GM23338 (cell line): ENCODE results near the gene PRRT1. TPM values are rescaled to one million over a fixed set of nuclear protein-coding genes. Genes with fewer than 3 reads are reported as not detected.

Experiments used
- ATAC-seq: fragments of 200-7000 bp; cut with Tn5 transposase; 3 replicates; pipeline ENCODE4 v1.9.1; 2020
- DNase-seq: peaks from one replicate; pipeline ENCODE4 v3.0.0-alpha.2; 2015; ENCODE audit warnings: low spot score
- H2AFZ ChIP-seq: fragments of 200-600 bp; sonication (generic); 2 replicates; pipeline ENCODE4 v1.8.0; 2016; ENCODE audit warnings: antibody characterized with exemption, mild to moderate bottlenecking, moderate library complexity
- H3F3A ChIP-seq: fragments of 200-600 bp; sonication (generic); replicated peaks from 2 replicates; pipeline ENCODE4 v1.8.0; 2017; ENCODE audit warnings: antibody characterized with exemption, mixed run types, low read depth
- H3K27ac ChIP-seq: fragments of 200-600 bp; sonication (generic); 2 replicates; pipeline ENCODE4 v1.6.1; 2016; ENCODE audit warnings: low read depth
- H3K27me3 ChIP-seq: fragments of 200-600 bp; sonication (generic); 2 replicates; pipeline ENCODE4 v1.8.0; 2016; ENCODE audit warnings: mild to moderate bottlenecking, mixed run types, moderate library complexity; ENCODE audit not compliant: insufficient read depth
- H3K36me3 ChIP-seq: fragments of 200-600 bp; sonication (generic); 2 replicates; pipeline ENCODE4 v1.8.0; 2016; ENCODE audit warnings: mild to moderate bottlenecking; ENCODE audit not compliant: insufficient read depth
- H3K4me1 ChIP-seq: fragments of 200-600 bp; sonication (generic); 2 replicates; pipeline ENCODE4 v1.8.0; 2016; ENCODE audit warnings: mild to moderate bottlenecking, moderate library complexity; ENCODE audit not compliant: insufficient read depth
- H3K4me2 ChIP-seq: fragments of 200-600 bp; sonication (generic); 2 replicates; pipeline ENCODE4 v1.7.1; 2017; ENCODE audit warnings: mixed run types
- H3K4me3 ChIP-seq: fragments of 200-600 bp; sonication (generic); 2 replicates; pipeline ENCODE4 v1.6.1; 2016; ENCODE audit warnings: mixed run types
- H3K79me2 ChIP-seq: fragments of 200-600 bp; sonication (generic); replicated peaks from 2 replicates; pipeline ENCODE4 v1.8.0; 2017; ENCODE audit warnings: mild to moderate bottlenecking; ENCODE audit not compliant: insufficient read depth
- H3K9me2 ChIP-seq: fragments of 200-600 bp; sonication (generic); 2 replicates; pipeline ENCODE4 v1.8.0; 2017; ENCODE audit not compliant: insufficient read depth
- H4K20me1 ChIP-seq: fragments of 200-600 bp; sonication (generic); replicated peaks from 2 replicates; pipeline ENCODE4 v1.8.0; 2017; ENCODE audit warnings: mild to moderate bottlenecking; ENCODE audit not compliant: insufficient read depth
- H3K27ac Mint-ChIP-seq: 2 replicates; pipeline ENCODE4 v1.8.0; 2020; ENCODE audit warnings: inconsistent platforms, mild to moderate bottlenecking, moderate library complexity, mixed read lengths
- H3K27me3 Mint-ChIP-seq: 3 replicates; pipeline ENCODE4 v1.8.0; 2022; ENCODE audit warnings: low read depth, mild to moderate bottlenecking, moderate library complexity, mixed read lengths, inconsistent platforms; ENCODE audit not compliant: insufficient read depth, poor library complexity
- H3K36me3 Mint-ChIP-seq: 3 replicates; pipeline ENCODE4 v1.8.0; 2021; ENCODE audit warnings: low read depth, mild to moderate bottlenecking, inconsistent platforms, moderate library complexity, mixed read lengths
- H3K4me1 Mint-ChIP-seq: 3 replicates; pipeline ENCODE4 v1.8.0; 2020; ENCODE audit warnings: mild to moderate bottlenecking, inconsistent platforms, mixed read lengths
- H3K4me3 Mint-ChIP-seq: 3 replicates; pipeline ENCODE4 v1.8.0; 2021; ENCODE audit warnings: moderate library complexity, mild to moderate bottlenecking, inconsistent platforms, mixed read lengths
- H3K9me3 Mint-ChIP-seq: 3 replicates; pipeline ENCODE4 v1.8.0; 2020; ENCODE audit warnings: moderate library complexity, mild to moderate bottlenecking, inconsistent platforms, mixed read lengths
- CREB1 ChIP-seq: fragments of 250-450 bp; sonication (Bioruptor Pico); IDR thresholded peaks from 2 replicates; pipeline ENCODE4 v1.5.0; 2020; ENCODE audit warnings: low read depth, mild to moderate bottlenecking, moderate library complexity
- EZH2 ChIP-seq: fragments of 200-600 bp; sonication (generic); IDR thresholded peaks from one replicate; pipeline ENCODE4 v1.8.0; 2017; ENCODE audit warnings: antibody characterized with exemption, mild to moderate bottlenecking, low read depth; ENCODE audit not compliant: unreplicated experiment
- EZH2phosphoT487 ChIP-seq: fragments of 200-600 bp; sonication (generic); IDR thresholded peaks from one replicate; pipeline ENCODE4 v1.8.1; 2018; ENCODE audit warnings: antibody characterized with exemption; ENCODE audit not compliant: unreplicated experiment
- JUNB ChIP-seq: IDR thresholded peaks from one replicate; pipeline ENCODE4 v1.6.1; 2016; ENCODE audit warnings: antibody characterized with exemption; ENCODE audit not compliant: unreplicated experiment
- NANOG ChIP-seq: IDR thresholded peaks from 2 replicates; pipeline ENCODE4 v1.6.1; 2016; ENCODE audit warnings: antibody characterized with exemption, borderline replicate concordance
- POLR2AphosphoS5 ChIP-seq: IDR thresholded peaks from 2 replicates; pipeline ENCODE4 v1.6.1; 2016; ENCODE audit warnings: antibody characterized with exemption, low read depth
- STAT1 ChIP-seq: IDR thresholded peaks from one replicate; pipeline ENCODE4 v1.6.1; 2016; ENCODE audit warnings: antibody characterized with exemption; ENCODE audit not compliant: unreplicated experiment
- ZNF114 ChIP-seq: fragments of 250-450 bp; sonication (Bioruptor Pico); IDR thresholded peaks from 2 replicates; pipeline ENCODE4 v1.5.0; 2020; ENCODE audit warnings: mild to moderate bottlenecking, moderate library complexity
- ZNF331 ChIP-seq: fragments of 250-450 bp; sonication (Bioruptor Pico); IDR thresholded peaks from 2 replicates; pipeline ENCODE4 v1.5.0; 2020; ENCODE audit warnings: low read depth, mild to moderate bottlenecking, moderate library complexity
- polyA plus RNA-seq: library from polyadenylated mRNA; unstranded; fragments of >200 nt; fragmentation: Nextera tagmentation; extraction: Ambion mirVana; gene quantifications from 2 replicates; pipeline ENCODE4 v1.2.1, GENCODE V29; 2016
- total RNA-seq: library from RNA; depleted of rRNA; stranded (reverse); fragments of >200 nt; shearing (Covaris generic); gene quantifications from 2 replicates; pipeline ENCODE4 v1.2.3, GENCODE V29; 2014
- TF ChIP-seq, protein P1 (sequence below), 2 experiments: fragments of 200-600 bp in 1 of 2; sonication (generic) in 1 of 2; conservative IDR thresholded peaks; 2 replicates each; pipeline versions ENCODE4 v1.5.1 to v1.6.1; 2016 to 2017; ENCODE audit warnings: antibody characterized with exemption in 2 of 2, low read depth in 2 of 2, mild to moderate bottlenecking in 2 of 2, moderate library complexity in 1 of 2
- TF ChIP-seq, protein P2 (sequence below): IDR thresholded peaks from 2 replicates; pipeline ENCODE4 v1.6.1; 2016; ENCODE audit warnings: antibody characterized with exemption
- TF ChIP-seq, protein P3 (sequence below): fragments of 250-450 bp; sonication (Bioruptor Pico); IDR thresholded peaks from 2 replicates; pipeline ENCODE4 v1.5.0; 2020; ENCODE audit warnings: mild to moderate bottlenecking, moderate library complexity
- TF ChIP-seq, protein P4 (sequence below): IDR thresholded peaks from one replicate; pipeline ENCODE4 v1.6.1; 2018; ENCODE audit warnings: antibody characterized with exemption; ENCODE audit not compliant: unreplicated experiment

Gene PRRT1
- total and polyA plus RNA-seq, 2 experiments from 2014 or later = 2.7 TPM; not detected in 1

DNA sequence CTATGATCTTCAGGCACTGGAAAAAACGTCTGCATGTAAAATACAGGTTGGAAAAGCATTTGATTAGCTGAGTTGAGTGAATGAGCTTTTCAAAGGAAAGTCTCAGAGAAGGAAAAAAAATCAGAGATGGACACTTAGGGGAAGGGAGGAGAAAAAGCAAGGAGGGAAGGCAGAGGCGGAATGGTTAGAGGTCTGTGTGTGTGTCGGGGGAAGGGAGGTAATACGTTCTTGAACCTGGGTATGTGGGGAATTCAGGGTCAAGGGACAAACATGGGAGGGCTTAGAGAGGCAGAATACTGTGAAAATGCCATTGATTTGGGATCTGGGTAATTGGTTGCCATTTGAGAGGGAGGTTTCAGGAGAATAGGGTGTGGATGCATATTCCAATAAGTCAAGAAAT lies 5.1 kb downstream of the PRRT1 start:
- Histone ChIP-seq H3K36me3 (no peaks in the 10 kb centered on the region), H4K20me1 (0 out of 2 replicates have a peak, but pooled peaks cover 5% of the 10 kb centered on the region), H3K27ac (no peak overlapping the region), H3K79me2 (no peaks in the 10 kb centered on the region), H3K4me3 (no peak overlapping the region), H3K4me2 (peak overlapping the region; percentile 45), H3K27me3 (peaks cover 29% of the 10 kb centered on the region), H2AFZ (no peak overlapping the region), H3F3A (peaks cover 9% of the 10 kb centered on the region), H3K9me2 (no peaks in the 10 kb centered on the region; the same call in 1 of the 2 replicates), H3K4me1 (peaks cover 28% of the 10 kb centered on the region)
- Mint-ChIP-seq H3K4me3 (peak overlapping the region; percentile 29), H3K36me3 (no peaks in the 10 kb centered on the region), H3K27me3 (peaks cover 25% of the 10 kb centered on the region), H3K4me1 (peaks cover 45% of the 10 kb centered on the region), H3K9me3 (no peaks in the 10 kb centered on the region; the same call in 2 of the 3 replicates), H3K27ac (peak overlapping the region; percentile 79)
- TF ChIP-seq POLR2AphosphoS5 (no peak), CREB1 (CRISPR knock-in tag) (no peak), EZH2 (no peak), EZH2phosphoT487 (no peak), NANOG (no peak), ZNF114 (CRISPR knock-in tag) (no peak), JUNB (no peak), ZNF331 (CRISPR knock-in tag) (no peak), STAT1 (no peak)
- TF ChIP-seq, protein P1, sequence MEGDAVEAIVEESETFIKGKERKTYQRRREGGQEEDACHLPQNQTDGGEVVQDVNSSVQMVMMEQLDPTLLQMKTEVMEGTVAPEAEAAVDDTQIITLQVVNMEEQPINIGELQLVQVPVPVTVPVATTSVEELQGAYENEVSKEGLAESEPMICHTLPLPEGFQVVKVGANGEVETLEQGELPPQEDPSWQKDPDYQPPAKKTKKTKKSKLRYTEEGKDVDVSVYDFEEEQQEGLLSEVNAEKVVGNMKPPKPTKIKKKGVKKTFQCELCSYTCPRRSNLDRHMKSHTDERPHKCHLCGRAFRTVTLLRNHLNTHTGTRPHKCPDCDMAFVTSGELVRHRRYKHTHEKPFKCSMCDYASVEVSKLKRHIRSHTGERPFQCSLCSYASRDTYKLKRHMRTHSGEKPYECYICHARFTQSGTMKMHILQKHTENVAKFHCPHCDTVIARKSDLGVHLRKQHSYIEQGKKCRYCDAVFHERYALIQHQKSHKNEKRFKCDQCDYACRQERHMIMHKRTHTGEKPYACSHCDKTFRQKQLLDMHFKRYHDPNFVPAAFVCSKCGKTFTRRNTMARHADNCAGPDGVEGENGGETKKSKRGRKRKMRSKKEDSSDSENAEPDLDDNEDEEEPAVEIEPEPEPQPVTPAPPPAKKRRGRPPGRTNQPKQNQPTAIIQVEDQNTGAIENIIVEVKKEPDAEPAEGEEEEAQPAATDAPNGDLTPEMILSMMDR (conservative IDR thresholded peaks at IDR 0.05; ENCODE audit: low read depth in 2 of 2) = no peak
- TF ChIP-seq, protein P2, sequence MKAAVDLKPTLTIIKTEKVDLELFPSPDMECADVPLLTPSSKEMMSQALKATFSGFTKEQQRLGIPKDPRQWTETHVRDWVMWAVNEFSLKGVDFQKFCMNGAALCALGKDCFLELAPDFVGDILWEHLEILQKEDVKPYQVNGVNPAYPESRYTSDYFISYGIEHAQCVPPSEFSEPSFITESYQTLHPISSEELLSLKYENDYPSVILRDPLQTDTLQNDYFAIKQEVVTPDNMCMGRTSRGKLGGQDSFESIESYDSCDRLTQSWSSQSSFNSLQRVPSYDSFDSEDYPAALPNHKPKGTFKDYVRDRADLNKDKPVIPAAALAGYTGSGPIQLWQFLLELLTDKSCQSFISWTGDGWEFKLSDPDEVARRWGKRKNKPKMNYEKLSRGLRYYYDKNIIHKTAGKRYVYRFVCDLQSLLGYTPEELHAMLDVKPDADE = no peak
- TF ChIP-seq, protein P3, sequence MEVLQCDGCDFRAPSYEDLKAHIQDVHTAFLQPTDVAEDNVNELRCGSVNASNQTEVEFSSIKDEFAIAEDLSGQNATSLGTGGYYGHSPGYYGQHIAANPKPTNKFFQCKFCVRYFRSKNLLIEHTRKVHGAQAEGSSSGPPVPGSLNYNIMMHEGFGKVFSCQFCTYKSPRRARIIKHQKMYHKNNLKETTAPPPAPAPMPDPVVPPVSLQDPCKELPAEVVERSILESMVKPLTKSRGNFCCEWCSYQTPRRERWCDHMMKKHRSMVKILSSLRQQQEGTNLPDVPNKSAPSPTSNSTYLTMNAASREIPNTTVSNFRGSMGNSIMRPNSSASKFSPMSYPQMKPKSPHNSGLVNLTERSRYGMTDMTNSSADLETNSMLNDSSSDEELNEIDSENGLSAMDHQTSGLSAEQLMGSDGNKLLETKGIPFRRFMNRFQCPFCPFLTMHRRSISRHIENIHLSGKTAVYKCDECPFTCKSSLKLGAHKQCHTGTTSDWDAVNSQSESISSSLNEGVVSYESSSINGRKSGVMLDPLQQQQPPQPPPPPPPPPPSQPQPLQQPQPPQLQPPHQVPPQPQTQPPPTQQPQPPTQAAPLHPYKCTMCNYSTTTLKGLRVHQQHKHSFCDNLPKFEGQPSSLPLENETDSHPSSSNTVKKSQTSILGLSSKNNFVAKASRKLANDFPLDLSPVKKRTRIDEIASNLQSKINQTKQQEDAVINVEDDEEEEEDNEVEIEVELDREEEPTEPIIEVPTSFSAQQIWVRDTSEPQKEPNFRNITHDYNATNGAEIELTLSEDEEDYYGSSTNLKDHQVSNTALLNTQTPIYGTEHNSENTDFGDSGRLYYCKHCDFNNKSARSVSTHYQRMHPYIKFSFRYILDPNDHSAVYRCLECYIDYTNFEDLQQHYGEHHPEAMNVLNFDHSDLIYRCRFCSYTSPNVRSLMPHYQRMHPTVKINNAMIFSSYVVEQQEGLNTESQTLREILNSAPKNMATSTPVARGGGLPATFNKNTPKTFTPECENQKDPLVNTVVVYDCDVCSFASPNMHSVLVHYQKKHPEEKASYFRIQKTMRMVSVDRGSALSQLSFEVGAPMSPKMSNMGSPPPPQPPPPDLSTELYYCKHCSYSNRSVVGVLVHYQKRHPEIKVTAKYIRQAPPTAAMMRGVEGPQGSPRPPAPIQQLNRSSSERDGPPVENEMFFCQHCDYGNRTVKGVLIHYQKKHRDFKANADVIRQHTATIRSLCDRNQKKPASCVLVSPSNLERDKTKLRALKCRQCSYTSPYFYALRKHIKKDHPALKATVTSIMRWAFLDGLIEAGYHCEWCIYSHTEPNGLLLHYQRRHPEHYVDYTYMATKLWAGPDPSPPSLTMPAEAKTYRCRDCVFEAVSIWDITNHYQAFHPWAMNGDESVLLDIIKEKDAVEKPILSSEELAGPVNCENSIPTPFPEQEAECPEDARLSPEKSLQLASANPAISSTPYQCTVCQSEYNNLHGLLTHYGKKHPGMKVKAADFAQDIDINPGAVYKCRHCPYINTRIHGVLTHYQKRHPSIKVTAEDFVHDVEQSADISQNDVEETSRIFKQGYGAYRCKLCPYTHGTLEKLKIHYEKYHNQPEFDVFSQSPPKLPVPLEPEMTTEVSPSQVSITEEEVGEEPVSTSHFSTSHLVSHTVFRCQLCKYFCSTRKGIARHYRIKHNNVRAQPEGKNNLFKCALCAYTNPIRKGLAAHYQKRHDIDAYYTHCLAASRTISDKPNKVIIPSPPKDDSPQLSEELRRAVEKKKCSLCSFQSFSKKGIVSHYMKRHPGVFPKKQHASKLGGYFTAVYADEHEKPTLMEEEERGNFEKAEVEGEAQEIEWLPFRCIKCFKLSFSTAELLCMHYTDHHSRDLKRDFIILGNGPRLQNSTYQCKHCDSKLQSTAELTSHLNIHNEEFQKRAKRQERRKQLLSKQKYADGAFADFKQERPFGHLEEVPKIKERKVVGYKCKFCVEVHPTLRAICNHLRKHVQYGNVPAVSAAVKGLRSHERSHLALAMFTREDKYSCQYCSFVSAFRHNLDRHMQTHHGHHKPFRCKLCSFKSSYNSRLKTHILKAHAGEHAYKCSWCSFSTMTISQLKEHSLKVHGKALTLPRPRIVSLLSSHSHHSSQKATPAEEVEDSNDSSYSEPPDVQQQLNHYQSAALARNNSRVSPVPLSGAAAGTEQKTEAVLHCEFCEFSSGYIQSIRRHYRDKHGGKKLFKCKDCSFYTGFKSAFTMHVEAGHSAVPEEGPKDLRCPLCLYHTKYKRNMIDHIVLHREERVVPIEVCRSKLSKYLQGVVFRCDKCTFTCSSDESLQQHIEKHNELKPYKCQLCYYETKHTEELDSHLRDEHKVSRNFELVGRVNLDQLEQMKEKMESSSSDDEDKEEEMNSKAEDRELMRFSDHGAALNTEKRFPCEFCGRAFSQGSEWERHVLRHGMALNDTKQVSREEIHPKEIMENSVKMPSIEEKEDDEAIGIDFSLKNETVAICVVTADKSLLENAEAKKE (CRISPR knock-in tag) = no peak
- TF ChIP-seq, protein P4, sequence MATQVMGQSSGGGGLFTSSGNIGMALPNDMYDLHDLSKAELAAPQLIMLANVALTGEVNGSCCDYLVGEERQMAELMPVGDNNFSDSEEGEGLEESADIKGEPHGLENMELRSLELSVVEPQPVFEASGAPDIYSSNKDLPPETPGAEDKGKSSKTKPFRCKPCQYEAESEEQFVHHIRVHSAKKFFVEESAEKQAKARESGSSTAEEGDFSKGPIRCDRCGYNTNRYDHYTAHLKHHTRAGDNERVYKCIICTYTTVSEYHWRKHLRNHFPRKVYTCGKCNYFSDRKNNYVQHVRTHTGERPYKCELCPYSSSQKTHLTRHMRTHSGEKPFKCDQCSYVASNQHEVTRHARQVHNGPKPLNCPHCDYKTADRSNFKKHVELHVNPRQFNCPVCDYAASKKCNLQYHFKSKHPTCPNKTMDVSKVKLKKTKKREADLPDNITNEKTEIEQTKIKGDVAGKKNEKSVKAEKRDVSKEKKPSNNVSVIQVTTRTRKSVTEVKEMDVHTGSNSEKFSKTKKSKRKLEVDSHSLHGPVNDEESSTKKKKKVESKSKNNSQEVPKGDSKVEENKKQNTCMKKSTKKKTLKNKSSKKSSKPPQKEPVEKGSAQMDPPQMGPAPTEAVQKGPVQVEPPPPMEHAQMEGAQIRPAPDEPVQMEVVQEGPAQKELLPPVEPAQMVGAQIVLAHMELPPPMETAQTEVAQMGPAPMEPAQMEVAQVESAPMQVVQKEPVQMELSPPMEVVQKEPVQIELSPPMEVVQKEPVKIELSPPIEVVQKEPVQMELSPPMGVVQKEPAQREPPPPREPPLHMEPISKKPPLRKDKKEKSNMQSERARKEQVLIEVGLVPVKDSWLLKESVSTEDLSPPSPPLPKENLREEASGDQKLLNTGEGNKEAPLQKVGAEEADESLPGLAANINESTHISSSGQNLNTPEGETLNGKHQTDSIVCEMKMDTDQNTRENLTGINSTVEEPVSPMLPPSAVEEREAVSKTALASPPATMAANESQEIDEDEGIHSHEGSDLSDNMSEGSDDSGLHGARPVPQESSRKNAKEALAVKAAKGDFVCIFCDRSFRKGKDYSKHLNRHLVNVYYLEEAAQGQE = no peak
- DNase-seq (peak; percentile 69), ATAC-seq (no peak)
